Activated CD8-positive, alpha-beta memory T cell treated with anti-CD3 and anti-CD28 coated beads for 48 hours (primary cell): Measurements from ENCODE around the gene MARCHF4.
A peak's percentile ranks its signal among the peaks of the same experiment; 100 is the strongest.

ENCODE experiments used
- DNase-seq, 3 experiments: peaks; one replicate each; pipeline ENCODE4 v3.0.0-alpha.2; 2020; ENCODE audit warnings: low read depth in 2 of 3, low spot score in 2 of 3

Gene MARCHF4

GRCh38 chr2:216371721-216372702, at the start of gene MARCHF4:
MARCHF4 (minus strand) TSS chr2:216372483; CDS start chr2:216370260, 2,223 bp downstream.
- peak; percentile 23 to 51 (median 49) for DNase-seq

GRCh38 chr2:216420367-216421101, 48.3 kb upstream of the MARCHF4 start:
- DNase-seq = no peak

- no peak for DNase-seq
Measured at GRCh38 chr2:216418981-216419380, 46.7 kb upstream of the MARCHF4 start.

- DNase-seq = no peak
Measured at GRCh38 chr2:216416571-216417307, 44.5 kb upstream of the MARCHF4 start.

- no peak for DNase-seq
Measured at GRCh38 chr2:216415541-216415940, 43.3 kb upstream of the MARCHF4 start.

- DNase-seq = no peak
Measured at GRCh38 chr2:216414772-216415319, 42.6 kb upstream of the MARCHF4 start.

- DNase-seq = no peak
Measured at GRCh38 chr2:216413882-216414281, 41.6 kb upstream of the MARCHF4 start.

- peak; percentile 90 to 96 (median 94) for DNase-seq
Measured at GRCh38 chr2:216412022-216412999, 40.0 kb upstream of the MARCHF4 start, which contains the start of gene SMARCAL1. SMARCAL1 (plus strand) TSS chr2:216412484; CDS start chr2:216414705, 2,221 bp downstream.

GRCh38 chr2:216410550-216410949, 38.3 kb upstream of the MARCHF4 start:
- no peak for DNase-seq

- DNase-seq = no peak
Measured at GRCh38 chr2:216408426-216409290, 36.4 kb upstream of the MARCHF4 start.

GRCh38 chr2:216406826-216407225, 34.5 kb upstream of the MARCHF4 start:
- no peak for DNase-seq

GRCh38 chr2:216405588-216405987, 33.3 kb upstream of the MARCHF4 start:
- DNase-seq = no peak

- peak in 1 of 3 experiments; percentile 10 for DNase-seq
Measured at GRCh38 chr2:216404010-216404618, 31.8 kb upstream of the MARCHF4 start.

GRCh38 chr2:216402751-216403150, 30.5 kb upstream of the MARCHF4 start:
- no peak for DNase-seq

GRCh38 chr2:216399621-216400020, 27.3 kb upstream of the MARCHF4 start:
- no peak for DNase-seq

- no peak for DNase-seq
Measured at GRCh38 chr2:216394881-216395280, 22.6 kb upstream of the MARCHF4 start.

GRCh38 chr2:216392945-216393840, 20.9 kb upstream of the MARCHF4 start:
- no peak for DNase-seq
